T-helper 22 cell (primary cell): Measurements from ENCODE around the gene HRAS.

Source experiments
- DNase-seq: peaks from one replicate; pipeline ENCODE4 v3.0.0-alpha.2; 2020; ENCODE audit warnings: low read depth

HRAS gene

GRCh38 chr11:494761-495536, 40.4 kb downstream of the HRAS start:
- DNase-seq = no peak

- no peak for DNase-seq
Observed at GRCh38 chr11:492427-493226, 42.7 kb downstream of the HRAS start.

- no peak for DNase-seq
Observed at GRCh38 chr11:491358-491757, 44.0 kb downstream of the HRAS start.

DNA sequence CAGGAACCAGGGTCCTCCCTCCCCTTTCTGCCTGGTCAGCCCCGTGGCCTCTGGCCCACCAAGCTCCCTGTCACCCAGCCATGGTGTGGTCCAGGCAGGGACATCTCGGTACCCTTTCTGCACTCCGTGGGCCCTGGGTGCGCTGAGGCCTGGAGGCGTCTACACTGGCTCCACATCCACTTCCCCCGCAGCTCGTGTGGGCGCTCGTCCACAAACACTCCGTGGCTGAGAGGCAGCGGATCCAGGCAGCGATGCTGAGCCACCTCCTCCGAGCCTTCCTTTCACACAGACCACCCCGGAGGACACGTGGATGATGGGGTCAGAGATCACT, 44.5 kb downstream of the HRAS start:
- DNase-seq = no peak

GRCh38 chr11:490186-490929, 45.0 kb downstream of the HRAS start:
- DNase-seq = no peak

GRCh38 chr11:489610-490185, 45.7 kb downstream of the HRAS start:
- DNase-seq = no peak

DNA sequence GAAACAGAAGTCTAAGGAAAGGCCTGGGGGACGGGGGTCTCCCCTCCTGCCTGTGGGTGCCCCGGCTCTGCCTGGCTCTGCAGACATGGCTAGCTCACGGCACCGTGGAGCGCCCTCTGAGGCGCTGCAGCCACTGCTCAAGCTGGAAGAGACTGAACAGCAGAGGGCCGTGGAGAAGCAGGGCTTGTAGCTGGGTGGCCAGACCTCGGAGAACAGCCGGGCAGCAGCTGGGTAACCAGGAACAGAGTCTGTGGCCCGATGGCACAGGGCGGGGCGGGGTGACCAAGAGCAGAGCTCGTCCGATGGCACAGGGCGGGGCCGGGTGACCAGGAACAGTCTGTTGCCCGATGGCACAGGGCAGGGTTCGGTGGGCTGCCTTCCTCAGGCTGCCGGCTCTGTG, 46.4 kb downstream of the HRAS start:
- no peak for DNase-seq

DNA sequence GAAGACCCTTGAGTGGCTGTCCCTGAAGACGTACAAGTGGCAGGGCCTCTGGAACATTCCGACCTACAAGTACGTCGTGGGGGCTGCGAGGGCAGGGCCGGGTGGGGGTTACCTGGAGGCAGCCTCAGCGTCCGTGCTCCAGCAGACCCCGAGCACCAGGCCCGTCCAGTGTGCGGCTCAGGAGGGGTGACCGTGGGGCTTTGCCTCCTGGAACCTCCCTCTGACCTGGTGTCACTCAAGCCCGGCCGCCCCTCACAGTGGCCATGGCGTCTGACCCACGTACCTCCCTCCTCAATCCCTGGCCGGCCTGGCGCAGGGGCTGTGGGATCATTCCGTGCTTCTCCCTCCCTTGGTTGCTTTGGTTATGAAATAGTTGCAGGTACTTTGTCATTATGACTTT, 46.8 kb downstream of the HRAS start:
- no peak for DNase-seq

- no peak for DNase-seq
Observed at GRCh38 chr11:488062-488461, 47.3 kb downstream of the HRAS start.

- no peak for DNase-seq
Observed at GRCh38 chr11:487571-488021, 47.8 kb downstream of the HRAS start.

GRCh38 chr11:486189-486588, 49.2 kb downstream of the HRAS start:
- DNase-seq = no peak

GRCh38 chr11:484616-485015, 50.8 kb downstream of the HRAS start:
- DNase-seq = no peak
